ENCODE data around the gene DLGAP4. TPM values are rescaled to one million over a fixed set of nuclear protein-coding genes. Genes with fewer than 3 reads are reported as not detected.

DLGAP4 gene
- total and polyA plus RNA-seq, 9 of the 15 experiments (the other 6 are each of a cell fraction or from before 2014, with no cell fraction given): 0.31 to 34.1 (median 4.5) TPM

GRCh38 chr20:36460648-36461599 is 154.8 kb downstream of the DLGAP4 start (continued):
- TF ChIP-seq ZNF124 (CRISPR knock-in tag; IDR thresholded peaks at IDR 0.05) (no peak), ETV6 (IDR thresholded peaks at IDR 0.05; ENCODE audit: borderline replicate concordance in 1 of 2, low read depth in 2 of 2, low read length in 1 of 2) (no peak), ETV6 (CRISPR knock-in tag; IDR thresholded peaks at IDR 0.05; ENCODE audit: borderline replicate concordance) (peak; percentile 92; the same call in 1 of the 2 replicates), PATZ1 (CRISPR knock-in tag; IDR thresholded peaks at IDR 0.05; ENCODE audit: borderline replicate concordance) (no peak), ZNF586 (CRISPR knock-in tag; conservative IDR thresholded peaks at IDR 0.05) (no peak), RFX7 (CRISPR knock-in tag; IDR thresholded peaks at IDR 0.05) (no peak), ATF1 (CRISPR knock-in tag; IDR thresholded peaks at IDR 0.05) (no peak), ATF1 (tag; IDR thresholded peaks at IDR 0.05) (peak; percentile 63; the same call in 1 of the 2 replicates), TFAP4 (CRISPR knock-in tag; IDR thresholded peaks at IDR 0.05; ENCODE audit: borderline replicate concordance) (peak; percentile 92), DNMT1 (IDR thresholded peaks at IDR 0.05) (no peak), TCFL5 (CRISPR knock-in tag; conservative IDR thresholded peaks at IDR 0.05) (no peak), ZBTB49 (CRISPR knock-in tag; IDR thresholded peaks at IDR 0.05; ENCODE audit: borderline replicate concordance) (no peak), NFYB (IDR thresholded peaks at IDR 0.05; ENCODE audit: extremely low read depth, insufficient read length) (no peak), IFI16 (CRISPR knock-in tag; IDR thresholded peaks at IDR 0.05) (no peak), RBM25 (IDR thresholded peaks at IDR 0.05; ENCODE audit: low read depth, low read length, severe bottlenecking) (no peak)
- TF ChIP-seq, protein P1, sequence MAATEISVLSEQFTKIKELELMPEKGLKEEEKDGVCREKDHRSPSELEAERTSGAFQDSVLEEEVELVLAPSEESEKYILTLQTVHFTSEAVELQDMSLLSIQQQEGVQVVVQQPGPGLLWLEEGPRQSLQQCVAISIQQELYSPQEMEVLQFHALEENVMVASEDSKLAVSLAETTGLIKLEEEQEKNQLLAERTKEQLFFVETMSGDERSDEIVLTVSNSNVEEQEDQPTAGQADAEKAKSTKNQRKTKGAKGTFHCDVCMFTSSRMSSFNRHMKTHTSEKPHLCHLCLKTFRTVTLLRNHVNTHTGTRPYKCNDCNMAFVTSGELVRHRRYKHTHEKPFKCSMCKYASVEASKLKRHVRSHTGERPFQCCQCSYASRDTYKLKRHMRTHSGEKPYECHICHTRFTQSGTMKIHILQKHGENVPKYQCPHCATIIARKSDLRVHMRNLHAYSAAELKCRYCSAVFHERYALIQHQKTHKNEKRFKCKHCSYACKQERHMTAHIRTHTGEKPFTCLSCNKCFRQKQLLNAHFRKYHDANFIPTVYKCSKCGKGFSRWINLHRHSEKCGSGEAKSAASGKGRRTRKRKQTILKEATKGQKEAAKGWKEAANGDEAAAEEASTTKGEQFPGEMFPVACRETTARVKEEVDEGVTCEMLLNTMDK (IDR thresholded peaks at IDR 0.05; ENCODE audit: borderline replicate concordance, insufficient read depth, low read depth, low read length, poor library complexity, severe bottlenecking): no peak
- TF ChIP-seq, protein P2, sequence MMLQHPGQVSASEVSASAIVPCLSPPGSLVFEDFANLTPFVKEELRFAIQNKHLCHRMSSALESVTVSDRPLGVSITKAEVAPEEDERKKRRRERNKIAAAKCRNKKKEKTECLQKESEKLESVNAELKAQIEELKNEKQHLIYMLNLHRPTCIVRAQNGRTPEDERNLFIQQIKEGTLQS (IDR thresholded peaks at IDR 0.05): no peak
- TF ChIP-seq, protein P2 (CRISPR knock-in tag; conservative IDR thresholded peaks at IDR 0.05): no peak

Data from K562 (cell line).